Measurements from ENCODE around the gene RPS19.
"Not testable (repeated sequence)": the region's sequence is repeated elsewhere in the genome, so short reads cannot be mapped to it uniquely, and the experiment has no call there.

- not testable (repeated sequence) for TF ChIP-seq CTCF, EP300 (IDR thresholded peaks at IDR 0.05)
Observed at GRCh38 chr19:41914424-41914834, 54.4 kb downstream of the RPS19 start.

Data from upper lobe of left lung (tissue), 4 donors.